ENCODE measurements around the gene SLC25A27. TPM values are rescaled to one million over a fixed set of nuclear protein-coding genes. Genes with fewer than 3 reads are reported as not detected.
A peak's percentile ranks its signal among the peaks of the same experiment; 100 is the strongest.

Gene SLC25A27
- total RNA-seq, 1 donor from 2014 or later, result 0.78 TPM

DNA sequence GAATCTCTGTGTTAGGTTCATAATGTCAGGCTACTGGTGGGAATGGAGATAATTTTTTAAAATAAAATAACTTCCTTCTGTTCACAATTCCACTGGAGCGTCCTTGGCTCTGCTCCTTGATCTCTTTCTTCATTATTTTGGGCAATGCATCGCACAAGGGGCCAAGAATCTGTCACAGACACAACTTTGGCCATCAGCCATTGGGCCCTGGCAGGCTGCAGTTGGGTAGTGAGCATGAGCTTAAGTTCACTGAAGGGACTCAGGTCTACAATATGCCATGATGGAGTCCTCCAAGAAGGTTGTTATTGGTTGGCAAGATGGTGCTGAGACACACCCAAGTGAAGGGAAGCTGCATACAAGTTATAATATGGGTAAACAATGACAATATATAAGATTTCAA is 40.1 kb upstream of the SLC25A27 start:
- H3K36me3 Mint-ChIP-seq (ENCODE audit: low read depth), result no peaks in the 10 kb centered on the region
- H3K4me3 Mint-ChIP-seq, result no peak overlapping the region
- ChIA-PET CTCF (no interaction called here), POLR2A (no interaction called here)
- peaks cover 9% of the 10 kb centered on the region for H3K27me3 Mint-ChIP-seq
- H3K9me3 Mint-ChIP-seq, result no peaks in the 10 kb centered on the region
- no peak overlapping the region for H3K27ac Mint-ChIP-seq
- TF ChIP-seq, protein P1, sequence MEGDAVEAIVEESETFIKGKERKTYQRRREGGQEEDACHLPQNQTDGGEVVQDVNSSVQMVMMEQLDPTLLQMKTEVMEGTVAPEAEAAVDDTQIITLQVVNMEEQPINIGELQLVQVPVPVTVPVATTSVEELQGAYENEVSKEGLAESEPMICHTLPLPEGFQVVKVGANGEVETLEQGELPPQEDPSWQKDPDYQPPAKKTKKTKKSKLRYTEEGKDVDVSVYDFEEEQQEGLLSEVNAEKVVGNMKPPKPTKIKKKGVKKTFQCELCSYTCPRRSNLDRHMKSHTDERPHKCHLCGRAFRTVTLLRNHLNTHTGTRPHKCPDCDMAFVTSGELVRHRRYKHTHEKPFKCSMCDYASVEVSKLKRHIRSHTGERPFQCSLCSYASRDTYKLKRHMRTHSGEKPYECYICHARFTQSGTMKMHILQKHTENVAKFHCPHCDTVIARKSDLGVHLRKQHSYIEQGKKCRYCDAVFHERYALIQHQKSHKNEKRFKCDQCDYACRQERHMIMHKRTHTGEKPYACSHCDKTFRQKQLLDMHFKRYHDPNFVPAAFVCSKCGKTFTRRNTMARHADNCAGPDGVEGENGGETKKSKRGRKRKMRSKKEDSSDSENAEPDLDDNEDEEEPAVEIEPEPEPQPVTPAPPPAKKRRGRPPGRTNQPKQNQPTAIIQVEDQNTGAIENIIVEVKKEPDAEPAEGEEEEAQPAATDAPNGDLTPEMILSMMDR (IDR thresholded peaks at IDR 0.05), result no peak
- H3K4me1 Mint-ChIP-seq, result no peaks in the 10 kb centered on the region
- intact Hi-C loops (cut with micrococcal nuclease), result no loop called here
- DNase-seq (no peak), ATAC-seq (ENCODE audit: low read depth) (no peak)

GRCh38 chr6:46618726-46619125 is 34.0 kb upstream of the SLC25A27 start:
- CTCF ChIA-PET, result no interaction called here
- intact Hi-C loops (cut with micrococcal nuclease), result no loop called here
- Mint-ChIP-seq H3K9me3 (no peaks in the 10 kb centered on the region), H3K36me3 (ENCODE audit: low read depth) (no peaks in the 10 kb centered on the region), H3K27me3 (peaks cover 25% of the 10 kb centered on the region), H3K27ac (no peak overlapping the region), H3K4me3 (no peak overlapping the region), H3K4me1 (no peaks in the 10 kb centered on the region)
- TF ChIP-seq, protein P1 (IDR thresholded peaks at IDR 0.05), result no peak
- DNase-seq (no peak), ATAC-seq (ENCODE audit: low read depth) (no peak)
- POLR2A ChIA-PET, result no interaction called here

DNA sequence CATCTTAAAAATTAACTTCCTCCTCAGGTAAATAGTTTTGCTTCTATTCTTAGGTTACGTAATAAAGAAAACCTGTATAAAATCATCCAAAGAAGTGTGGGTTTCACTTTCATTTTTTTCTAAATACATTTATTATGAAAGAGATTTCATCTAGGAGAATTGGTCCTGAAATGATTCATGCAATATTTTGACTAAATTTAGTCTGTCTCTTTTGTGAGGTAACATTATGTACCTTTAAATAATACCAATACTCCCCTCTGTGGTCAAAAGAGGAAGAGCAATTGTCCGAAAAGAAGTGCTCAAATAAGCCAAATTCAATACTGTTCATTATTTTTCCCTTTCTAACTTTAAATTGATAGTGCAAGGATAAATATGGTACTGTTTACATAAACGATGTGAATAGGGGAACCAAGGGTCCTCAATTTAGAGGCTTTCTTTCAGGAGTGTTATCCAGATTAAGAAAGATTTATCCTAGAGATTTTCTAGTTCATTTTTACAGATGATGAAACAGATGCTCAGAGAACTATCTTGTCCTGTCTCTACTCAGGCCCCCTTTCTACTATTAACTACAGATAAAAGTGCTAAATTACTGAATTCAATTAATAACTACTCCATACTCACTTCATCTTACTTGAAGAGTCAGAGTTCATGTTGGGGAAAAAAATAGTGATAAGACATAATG is 26.4 kb upstream of the SLC25A27 start:
- H3K36me3 Mint-ChIP-seq (ENCODE audit: low read depth), result no peaks in the 10 kb centered on the region
- H3K27me3 Mint-ChIP-seq, result peaks cover 4% of the 10 kb centered on the region
- intact Hi-C loops (cut with micrococcal nuclease), result loop anchor here (1.0 kb wide), 4 partner anchors 207 to 696 kb away; no protein-coding TSS in a partner anchor
- POLR2A ChIA-PET, result no interaction called here
- no peak overlapping the region for H3K27ac Mint-ChIP-seq
- DNase-seq, result no peak
- TF ChIP-seq, protein P1 (IDR thresholded peaks at IDR 0.05), result no peak
- CTCF ChIA-PET, result interaction anchor here (1.6 kb wide), 1 partner anchor 216 kb away, joined by 6 read pairs; no protein-coding TSS in a partner anchor
- no peak overlapping the region for H3K4me3 Mint-ChIP-seq
- peaks cover 7% of the 10 kb centered on the region for H3K4me1 Mint-ChIP-seq
- no peaks in the 10 kb centered on the region for H3K9me3 Mint-ChIP-seq
- ATAC-seq (ENCODE audit: low read depth), result peak; percentile 54

- intact Hi-C loops (cut with micrococcal nuclease), result loop anchor here (1.0 kb wide), 4 partner anchors 208 to 697 kb away; no protein-coding TSS in a partner anchor
- DNase-seq (no peak), ATAC-seq (ENCODE audit: low read depth) (no peak)
- CTCF ChIA-PET, result interaction anchor here (1.6 kb wide), 1 partner anchor 217 kb away, joined by 6 read pairs; no protein-coding TSS in a partner anchor
- no peak overlapping the region for H3K27ac Mint-ChIP-seq
- TF ChIP-seq, protein P1 (IDR thresholded peaks at IDR 0.05), result no peak
- no peaks in the 10 kb centered on the region for H3K9me3 Mint-ChIP-seq
- no peak overlapping the region for H3K4me3 Mint-ChIP-seq
- peaks cover 4% of the 10 kb centered on the region for H3K27me3 Mint-ChIP-seq
- no peaks in the 10 kb centered on the region for H3K36me3 Mint-ChIP-seq (ENCODE audit: low read depth)
- POLR2A ChIA-PET, result no interaction called here
- H3K4me1 Mint-ChIP-seq, result peaks cover 7% of the 10 kb centered on the region
Measured at GRCh38 chr6:46626976-46627375, 25.8 kb upstream of the SLC25A27 start.

- DNase-seq (no peak), ATAC-seq (ENCODE audit: low read depth) (no peak)
- Mint-ChIP-seq H3K9me3 (no peaks in the 10 kb centered on the region), H3K27ac (no peak overlapping the region), H3K4me3 (no peak overlapping the region), H3K27me3 (no peaks in the 10 kb centered on the region), H3K36me3 (ENCODE audit: low read depth) (no peaks in the 10 kb centered on the region), H3K4me1 (peaks cover 7% of the 10 kb centered on the region)
- POLR2A ChIA-PET, result no interaction called here
- TF ChIP-seq, protein P1 (IDR thresholded peaks at IDR 0.05), result no peak
- CTCF ChIA-PET, result no interaction called here
- intact Hi-C loops (cut with micrococcal nuclease), result no loop called here
Measured at GRCh38 chr6:46628498-46628897, 24.3 kb upstream of the SLC25A27 start.

All from activated B cell treated with CpG ODN at 0.5 μM for 24 hours (primary cell).